H1 (cell line): ENCODE data around the gene KDM2A. TPM values are rescaled to one million over a fixed set of nuclear protein-coding genes. Genes with fewer than 3 reads are reported as not detected.

Experiments used
- CTCF ChIA-PET: fragments of 300-600 bp; sonication (Branson Sonifier 250); formaldehyde crosslinking; loops from one replicate; lab custom pipeline; 2021; ENCODE audit not compliant: partially characterized antibody; lab: Charles Lee
- POLR2A ChIA-PET: fragments of 300-600 bp; sonication (Branson Sonifier 250); formaldehyde crosslinking; loops from one replicate; lab custom pipeline; 2021; ENCODE audit warnings: inconsistent platforms; ENCODE audit not compliant: partially characterized antibody; lab: Charles Lee
- DNase-seq, 2 experiments: peaks; one replicate each; pipeline versions ENCODE4 v3.0.0 to v3.0.0-alpha.2; 2010 to 2022; ENCODE audit warnings: low spot score in 2 of 2, low read depth in 1 of 2, mixed read lengths in 1 of 2
- FAIRE-seq: peaks from 2 replicates; lab custom pipeline; 2011; peaks lifted over from hg19 to GRCh38; lab: Jason Lieb, UNC
- H2AFZ ChIP-seq: 2 replicates; pipeline ENCODE4 v1.8.1; 2012; ENCODE audit warnings: low read length, inconsistent platforms
- H2AK5ac ChIP-seq: 2 replicates; pipeline ENCODE4 v1.6.1; 2013; ENCODE audit warnings: low read depth, low read length
- H2BK120ac ChIP-seq: replicated peaks from 2 replicates; pipeline ENCODE3; 2013; ENCODE audit warnings: low read depth, low read length, inconsistent platforms
- H2BK12ac ChIP-seq: 2 replicates; pipeline ENCODE4 v1.6.1; 2013; ENCODE audit warnings: low read depth, low read length
- H2BK15ac ChIP-seq: 2 replicates; pipeline ENCODE4 v1.6.1; 2013; ENCODE audit warnings: low read length
- H2BK20ac ChIP-seq: 2 replicates; pipeline ENCODE4 v1.6.1; 2013; ENCODE audit warnings: low read length
- H2BK5ac ChIP-seq: 2 replicates; pipeline ENCODE4 v1.6.1; 2013; ENCODE audit warnings: low read depth, low read length
- H3K14ac ChIP-seq: 2 replicates; pipeline ENCODE4 v1.6.1; 2013; ENCODE audit warnings: inconsistent platforms; ENCODE audit not compliant: insufficient read length
- H3K18ac ChIP-seq: 2 replicates; pipeline ENCODE4 v1.6.1; 2013; ENCODE audit warnings: low read length; ENCODE audit errors: extremely low read depth
- H3K23ac ChIP-seq: 2 replicates; pipeline ENCODE4 v1.6.1; 2013; ENCODE audit warnings: inconsistent platforms; ENCODE audit not compliant: insufficient read length
- H3K23me2 ChIP-seq: 2 replicates; pipeline ENCODE4 v1.6.1; 2013; ENCODE audit warnings: low read depth, low read length
- H3K27ac ChIP-seq: 2 replicates; pipeline ENCODE4 v1.6.1; 2011; ENCODE audit warnings: low read depth, low read length, inconsistent platforms
- H3K27me3 ChIP-seq, 4 experiments: replicated peaks in 1 of 4; 1 replicate in 1 of 4; 2 replicates in 3 of 4; pipeline versions ENCODE4 v1.6.1 to v1.8.1; 2011 to 2013; ENCODE audit warnings: low read length in 3 of 4, mild to moderate bottlenecking in 3 of 4, inconsistent platforms in 2 of 4, mixed read lengths in 2 of 4, moderate library complexity in 1 of 4; ENCODE audit not compliant: control insufficient read depth in 3 of 4, insufficient read depth in 3 of 4; ENCODE audit errors: extremely low read depth in 1 of 4
- H3K36me3 ChIP-seq, 4 experiments: 2 replicates each; pipeline versions ENCODE4 v1.6.1 to v1.8.1; 2011 to 2013; ENCODE audit warnings: mild to moderate bottlenecking in 4 of 4, low read length in 3 of 4, moderate library complexity in 2 of 4, control low read depth in 1 of 4, inconsistent platforms in 1 of 4; ENCODE audit not compliant: insufficient read depth in 4 of 4, control insufficient read depth in 2 of 4
- H3K4ac ChIP-seq: replicated peaks from 2 replicates; pipeline ENCODE3; 2013; ENCODE audit warnings: low read length, low read depth, mixed read lengths, inconsistent platforms; ENCODE audit not compliant: insufficient read length
- H3K4me1 ChIP-seq, 4 experiments: replicated peaks in 1 of 4; 1 replicate in 1 of 4; 2 replicates in 3 of 4; pipeline versions ENCODE4 v1.6.1 to v1.8.1; 2011 to 2013; ENCODE audit warnings: low read length in 3 of 4, inconsistent platforms in 2 of 4, mixed read lengths in 1 of 4; ENCODE audit not compliant: insufficient read depth in 4 of 4, control insufficient read depth in 3 of 4
- H3K4me2 ChIP-seq, 2 experiments: 2 replicates each; pipeline versions ENCODE4 v1.6.1 to v1.8.1; 2011 to 2013; ENCODE audit warnings: low read depth in 2 of 2, low read length in 2 of 2, control low read depth in 1 of 2, inconsistent platforms in 1 of 2, mild to moderate bottlenecking in 1 of 2; ENCODE audit not compliant: insufficient read depth in 1 of 2
- H3K4me3 ChIP-seq, 4 experiments: fragments of 200-600, 300-600 bp in 1 of 4; sonication (generic), shearing (Covaris generic), sonication (Bioruptor Twin) in 1 of 4; 2 replicates each; pipeline versions ENCODE4 v1.5.1 to v1.8.1; 2011 to 2016; ENCODE audit warnings: low read length in 4 of 4, low read depth in 3 of 4, control low read depth in 2 of 4, inconsistent platforms in 2 of 4, mild to moderate bottlenecking in 2 of 4, mixed read lengths in 1 of 4, moderate library complexity in 1 of 4; ENCODE audit not compliant: insufficient read depth in 2 of 4; ENCODE audit errors: extremely low read depth in 1 of 4
- H3K56ac ChIP-seq: replicated peaks from 2 replicates; pipeline ENCODE3; 2013; ENCODE audit warnings: low read depth, mild to moderate bottlenecking, mixed read lengths, low read length, inconsistent platforms; ENCODE audit not compliant: insufficient read length
- H3K79me1 ChIP-seq: 2 replicates; pipeline ENCODE4 v1.6.1; 2013; ENCODE audit warnings: low read depth, low read length, control low read depth
- H3K79me2 ChIP-seq, 2 experiments: 2 replicates each; pipeline versions ENCODE4 v1.6.1 to v1.8.1; 2012 to 2013; ENCODE audit warnings: low read length in 2 of 2, mild to moderate bottlenecking in 2 of 2, inconsistent platforms in 1 of 2; ENCODE audit not compliant: insufficient read depth in 2 of 2, control insufficient read depth in 1 of 2
- H3K9ac ChIP-seq, 4 experiments: replicated peaks in 1 of 4; 1 replicate in 1 of 4; 2 replicates in 3 of 4; pipeline versions ENCODE4 v1.6.1 to v1.8.1; 2011 to 2013; ENCODE audit warnings: low read depth in 3 of 4, low read length in 3 of 4, control low read depth in 2 of 4, mild to moderate bottlenecking in 2 of 4, moderate library complexity in 2 of 4, inconsistent platforms in 1 of 4; ENCODE audit errors: extremely low read depth in 1 of 4
- H3K9me3 ChIP-seq, 2 experiments: 2 replicates each; pipeline versions ENCODE4 v1.6.1 to v1.8.1; 2012 to 2013; ENCODE audit warnings: mild to moderate bottlenecking in 2 of 2, moderate library complexity in 2 of 2, control low read depth in 1 of 2, inconsistent platforms in 1 of 2, low read depth in 1 of 2, low read length in 1 of 2, mixed read lengths in 1 of 2; ENCODE audit not compliant: insufficient read depth in 2 of 2
- H4K20me1 ChIP-seq, 2 experiments: replicated peaks in 1 of 2; 2 replicates each; pipeline versions ENCODE3 to v1.8.1; 2011 to 2013; ENCODE audit warnings: inconsistent platforms in 2 of 2, low read length in 2 of 2, mild to moderate bottlenecking in 1 of 2; ENCODE audit not compliant: insufficient read depth in 2 of 2, control insufficient read depth in 1 of 2
- H4K5ac ChIP-seq: 2 replicates; pipeline ENCODE4 v1.6.1; 2013; ENCODE audit warnings: low read length, low read depth, mixed read lengths, inconsistent platforms; ENCODE audit not compliant: insufficient read length
- H4K8ac ChIP-seq: 2 replicates; pipeline ENCODE4 v1.8.0; 2013; ENCODE audit warnings: mild to moderate bottlenecking, moderate library complexity, low read length, inconsistent platforms; ENCODE audit not compliant: insufficient read depth; ENCODE audit errors: extremely low read depth
- H4K91ac ChIP-seq: replicated peaks from 2 replicates; pipeline ENCODE3; 2013; ENCODE audit warnings: low read length, mixed read lengths, inconsistent platforms; ENCODE audit not compliant: insufficient read length
- ATF3 ChIP-seq: IDR thresholded peaks from 2 replicates; pipeline ENCODE4 v1.6.1; 2011; ENCODE audit warnings: low read depth, mild to moderate bottlenecking, low read length; ENCODE audit not compliant: insufficient read depth
- CEBPB ChIP-seq: IDR thresholded peaks from 2 replicates; pipeline ENCODE4 v1.6.1; 2012; ENCODE audit warnings: low read depth, low read length
- HDAC6 ChIP-seq: IDR thresholded peaks from one replicate; pipeline ENCODE4 v1.7.1; 2012; ENCODE audit warnings: low read depth, mild to moderate bottlenecking, inconsistent platforms, low read length, moderate library complexity
- JUN ChIP-seq: IDR thresholded peaks from 2 replicates; pipeline ENCODE4 v1.6.1; 2011; ENCODE audit warnings: low read depth, mild to moderate bottlenecking, improper control_type of control experiment, low read length
- NANOG ChIP-seq: IDR thresholded peaks from 2 replicates; pipeline ENCODE4 v1.6.1; 2011; ENCODE audit warnings: low read length, low read depth, mild to moderate bottlenecking, inconsistent platforms; ENCODE audit not compliant: insufficient read depth, poor library complexity, severe bottlenecking
- PHF8 ChIP-seq: fragments of 200-600 bp; sonication (generic); conservative IDR thresholded peaks from 2 replicates; pipeline ENCODE4 v1.7.1; 2012; ENCODE audit warnings: low read depth, mild to moderate bottlenecking, inconsistent platforms, low read length, moderate library complexity
- POLR2AphosphoS5 ChIP-seq: IDR thresholded peaks from 2 replicates; pipeline ENCODE4 v1.6.1; 2011; ENCODE audit warnings: low read depth, low read length
- RAD21 ChIP-seq, 2 experiments: IDR thresholded peaks in 1 of 2; conservative IDR thresholded peaks in 1 of 2; 2 replicates each; pipeline ENCODE4 v1.6.1; 2011; ENCODE audit warnings: low read depth in 2 of 2, low read length in 2 of 2, improper control_type of control experiment in 1 of 2, inconsistent platforms in 1 of 2, mild to moderate bottlenecking in 1 of 2, moderate library complexity in 1 of 2
- RNF2 ChIP-seq: fragments of 200-900, 300-1000 bp; sonication (generic); IDR thresholded peaks from 2 replicates; pipeline ENCODE4 v1.7.1; 2016; ENCODE audit warnings: borderline replicate concordance, low read depth, mild to moderate bottlenecking, antibody characterized with exemption, low read length; ENCODE audit not compliant: poor library complexity, severe bottlenecking; ENCODE audit errors: missing control alignments
- SUZ12 ChIP-seq: fragments of 200-600 bp; sonication (generic); IDR thresholded peaks from 2 replicates; pipeline ENCODE4 v1.6.1; 2012; ENCODE audit warnings: mild to moderate bottlenecking, inconsistent platforms, low read length, moderate library complexity, mixed read lengths
- ZNF274 ChIP-seq: IDR thresholded peaks from 2 replicates; pipeline ENCODE4 v1.7.0; 2012; ENCODE audit warnings: low read length, borderline replicate concordance; ENCODE audit errors: extremely low read depth
- WGBS, 2 experiments: shearing (Covaris generic) in 1 of 2; methylation state at CpG; one replicate each; pipeline versions ENCODE4 v1.1.6 to v1.1.7; 2013 to 2015; ENCODE audit warnings: low lambda C conversion rate in 2 of 2, mixed read lengths in 2 of 2, inconsistent platforms in 1 of 2, low coverage in 1 of 2, missing lambda C conversion rate in 1 of 2; ENCODE audit not compliant: insufficient replicate concordance in 2 of 2, insufficient coverage in 1 of 2, insufficient read length in 1 of 2; ENCODE audit errors: extremely low coverage in 1 of 2, missing lambda C conversion rate in 1 of 2; 5-methylcytosine and 5-hydroxymethylcytosine counted together
- polyA plus RNA-seq, 7 experiments: library from polyadenylated mRNA; depleted of rRNA in 3 of 7; stranded (reverse) in 5 of 7; unstranded in 2 of 7; fragments of >200 nt in 5 of 7; fragments of 200-250 nt in 2 of 7; gene quantifications; 1 replicate in 5 of 7; 2 replicates in 1 of 7; 4 replicates in 1 of 7; pipeline versions ENCODE4 v1.2.1 to v1.2.3, GENCODE V29; 2011 to 2013; ENCODE audit warnings: missing spikeins in 2 of 7, mixed read lengths in 2 of 7
- total RNA-seq: library from RNA; stranded (reverse); fragmentation: NEBNext Ultra II Directional; extraction: Animal tissue kit (Norgen Biotek cat#: 25700); gene quantifications from 2 replicates; pipeline ENCODE4 v1.2.1, GENCODE V29; 2021

KDM2A gene
- total and polyA plus RNA-seq, 2 of the 8 experiments (the other 6 are each of a cell fraction or from before 2014, with no cell fraction given): 55.4 to 66.2 TPM

- no peak overlapping the region for H3K4me2 ChIP-seq
- no peak overlapping the region for H3K27ac ChIP-seq
- H3K56ac ChIP-seq: no peak overlapping the region
- WGBS, 2 experiments: 89% methylated on average over 5 of the region's 5 CpGs; no CpG with 5 or more reads in 1 of the 2 experiments
- H3K4ac ChIP-seq: no peak overlapping the region
- no peak overlapping the region for H4K5ac ChIP-seq
- H3K23me2 ChIP-seq: no peaks in the 10 kb centered on the region; the same call in 1 of the 2 replicates
- no peaks in the 10 kb centered on the region for H3K4me1 ChIP-seq
- ChIA-PET CTCF (interaction anchor here (1.4 kb wide), 1 partner anchor 167 kb away, joined by 4 read pairs; no protein-coding TSS in a partner anchor), POLR2A (no interaction called here)
- no peak overlapping the region for H3K18ac ChIP-seq
- H3K79me2 ChIP-seq: peaks cover 0 to 15% of the 10 kb centered on the region in 2 experiments; a peak in 2 of 4 replicates
- peaks cover 59 to 100% (median 87%) of the 10 kb centered on the region in 4 experiments for H3K36me3 ChIP-seq
- H4K8ac ChIP-seq: no peak overlapping the region
- H2BK15ac ChIP-seq: no peak overlapping the region
- no peak for DNase-seq
- FAIRE-seq: no peak
- H3K23ac ChIP-seq: no peak overlapping the region
- no peak overlapping the region for H2BK120ac ChIP-seq
- H2BK20ac ChIP-seq: no peak overlapping the region
- peaks cover 5% of the 10 kb centered on the region; the same call in 1 of the 2 replicates for H3K79me1 ChIP-seq
- H4K20me1 ChIP-seq: peaks cover 0 to 9% of the 10 kb centered on the region in 2 experiments
- H4K91ac ChIP-seq: no peak overlapping the region
- TF ChIP-seq NANOG (no peak), RAD21 (IDR thresholded peaks at IDR 0.05 in 1 of 2, conservative IDR thresholded peaks at IDR 0.05 in 1 of 2; ENCODE audit: low read depth in 2 of 2, low read length in 2 of 2) (no peak), ATF3 (no peak), CEBPB (no peak), PHF8 (no peak), JUN (no peak), ZNF274 (no peak), RNF2 (no peak), POLR2AphosphoS5 (no peak), HDAC6 (no peak), SUZ12 (no peak)
- no peak overlapping the region for H2AFZ ChIP-seq
- no peak overlapping the region for H3K14ac ChIP-seq
- H3K4me3 ChIP-seq: no peak overlapping the region
- H3K27me3 ChIP-seq: no peaks in the 10 kb centered on the region
- H2BK12ac ChIP-seq: no peak overlapping the region
- no peak overlapping the region for H2AK5ac ChIP-seq
- no peaks in the 10 kb centered on the region for H3K9me3 ChIP-seq
- no peak overlapping the region for H2BK5ac ChIP-seq
- H3K9ac ChIP-seq: no peak overlapping the region; a peak in 1 of 7 replicates
Measured at GRCh38 chr11:67247946-67248550, 129.0 kb downstream of the KDM2A start.
